Epidermal melanocyte (primary cell): ENCODE results near the gene HEPACAM.

Source experiments
- DNase-seq: peaks from one replicate; pipeline ENCODE4 v3.0.0; 2011; ENCODE audit warnings: low spot score; ENCODE audit not compliant: insufficient read length

Gene HEPACAM

GRCh38 chr11:124884869-124885479 lies 50.9 kb downstream of the HEPACAM start:
- DNase-seq = no peak

- no peak for DNase-seq
Measured at GRCh38 chr11:124884340-124884739, 51.5 kb downstream of the HEPACAM start.

- DNase-seq = no peak
Measured at GRCh38 chr11:124882339-124883071, 53.3 kb downstream of the HEPACAM start.

- DNase-seq = no peak
Measured at GRCh38 chr11:124880958-124881357, 54.9 kb downstream of the HEPACAM start.

GRCh38 chr11:124880290-124880611 lies 55.6 kb downstream of the HEPACAM start:
- DNase-seq = no peak

DNA sequence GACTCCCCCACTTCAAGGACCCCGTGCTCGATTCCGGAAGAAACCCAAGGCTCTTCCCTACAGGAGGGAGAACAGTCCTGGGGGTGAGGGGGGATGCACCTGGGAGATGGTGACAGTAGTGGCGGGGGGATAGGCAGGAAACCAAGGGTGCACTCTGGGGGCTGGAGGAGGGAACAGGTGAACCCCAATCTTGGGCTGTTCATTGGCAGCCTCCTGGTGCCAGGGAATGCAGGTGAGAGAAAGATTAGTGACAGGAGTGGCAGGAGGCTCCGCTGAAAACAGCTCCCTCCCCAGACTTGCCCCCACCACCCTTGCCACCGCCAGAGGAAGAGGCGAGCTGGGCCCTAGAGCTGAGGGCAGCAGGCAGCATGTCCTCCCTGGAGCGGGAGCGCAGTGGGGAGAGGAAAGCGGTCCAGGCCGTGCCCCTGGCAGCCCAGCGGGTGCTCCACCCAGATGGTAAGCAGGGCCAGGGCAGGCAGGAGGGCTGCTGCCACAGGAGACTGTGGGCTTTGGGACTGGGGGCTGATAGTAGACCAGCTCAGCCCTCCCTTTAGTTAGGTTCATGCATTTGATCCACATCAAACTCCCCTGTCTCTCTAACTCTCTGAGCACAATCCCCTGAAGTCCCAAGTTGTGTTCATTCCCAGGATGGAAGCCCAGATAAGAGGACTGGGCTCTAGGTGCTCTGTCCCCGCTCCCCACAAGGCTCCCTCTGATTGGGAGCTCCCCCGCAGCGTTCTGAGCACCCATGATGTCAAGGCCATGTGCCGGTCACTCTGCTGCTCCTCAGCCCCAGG lies 56.2 kb downstream of the HEPACAM start:
- DNase-seq = no peak

DNA sequence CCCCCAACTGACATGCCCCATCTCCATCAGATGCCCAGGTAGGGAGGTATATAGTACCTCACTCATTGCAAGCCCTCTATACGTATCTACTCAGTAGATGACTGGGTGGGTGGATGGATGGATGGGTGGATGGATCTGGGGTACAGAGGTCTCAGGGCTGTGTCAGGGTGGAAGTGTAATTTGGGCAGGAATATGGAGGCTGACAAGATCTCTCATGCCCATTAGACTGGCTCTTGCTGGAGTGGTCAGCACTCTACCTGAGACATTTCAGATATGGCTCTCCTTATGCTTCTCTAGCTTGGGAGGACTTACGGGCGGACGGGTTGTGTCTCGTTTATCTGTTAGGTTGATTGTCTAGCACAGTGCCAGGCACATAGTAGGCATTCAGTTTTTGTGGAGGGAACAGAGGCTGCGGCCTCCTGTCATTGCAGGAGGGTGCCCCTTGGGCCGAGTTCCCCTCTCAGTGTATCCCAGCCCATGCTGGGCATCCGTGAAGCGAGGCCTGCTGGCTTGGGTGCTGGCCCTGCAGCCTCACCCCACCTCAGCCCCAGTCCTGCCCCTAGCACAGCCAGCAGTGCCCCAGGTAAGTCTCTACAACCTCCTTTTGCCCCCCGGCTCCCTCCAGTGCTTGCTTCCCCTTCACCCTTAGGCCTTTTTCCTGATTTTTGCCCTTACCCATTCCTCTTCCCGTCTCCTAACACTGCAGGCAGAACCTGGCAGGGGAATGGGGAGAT lies 56.9 kb downstream of the HEPACAM start:
- no peak for DNase-seq

- no peak for DNase-seq
Measured at GRCh38 chr11:124877910-124878758, 57.7 kb downstream of the HEPACAM start.

GRCh38 chr11:124877631-124877909 lies 58.3 kb downstream of the HEPACAM start:
- no peak for DNase-seq

DNA sequence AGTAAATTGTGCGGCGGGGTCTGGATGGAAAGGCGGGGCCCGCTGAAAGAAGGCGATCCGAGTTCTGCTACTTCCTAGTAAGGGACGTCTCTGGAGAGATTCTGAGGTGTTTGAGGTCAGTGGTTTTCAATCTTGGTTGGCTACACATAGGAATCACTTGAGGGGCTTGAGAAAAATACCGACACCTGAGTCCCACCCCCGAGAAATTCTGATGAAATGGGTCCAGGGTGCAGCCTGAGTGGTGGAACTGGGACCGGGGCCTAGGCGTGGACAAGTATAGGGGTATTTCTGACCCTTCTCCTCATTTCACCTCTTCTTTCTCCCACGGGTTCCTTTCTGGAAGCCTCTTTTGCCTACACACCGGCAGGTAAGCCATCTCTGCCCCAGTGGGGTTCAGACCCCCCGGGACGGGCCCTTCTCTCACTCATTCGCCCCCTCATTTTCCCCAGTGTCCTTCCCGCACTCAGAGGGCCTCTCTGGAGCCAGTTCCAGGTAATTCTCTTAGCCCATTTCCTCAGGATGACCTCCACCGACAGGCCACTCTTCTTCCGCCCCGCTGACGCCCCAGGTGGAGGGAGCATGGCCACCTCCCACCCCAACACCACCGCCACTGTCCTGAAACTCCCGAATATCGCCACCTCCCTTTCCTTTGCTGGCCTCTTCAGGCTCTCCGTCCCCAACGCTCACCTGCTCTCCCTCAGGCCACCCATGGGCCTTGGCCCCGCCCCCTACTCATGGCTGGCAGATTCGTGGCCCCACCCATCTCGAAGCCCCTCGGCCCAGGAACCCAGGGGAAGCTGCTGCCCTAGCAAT lies 58.8 kb downstream of the HEPACAM start:
- DNase-seq = no peak

DNA sequence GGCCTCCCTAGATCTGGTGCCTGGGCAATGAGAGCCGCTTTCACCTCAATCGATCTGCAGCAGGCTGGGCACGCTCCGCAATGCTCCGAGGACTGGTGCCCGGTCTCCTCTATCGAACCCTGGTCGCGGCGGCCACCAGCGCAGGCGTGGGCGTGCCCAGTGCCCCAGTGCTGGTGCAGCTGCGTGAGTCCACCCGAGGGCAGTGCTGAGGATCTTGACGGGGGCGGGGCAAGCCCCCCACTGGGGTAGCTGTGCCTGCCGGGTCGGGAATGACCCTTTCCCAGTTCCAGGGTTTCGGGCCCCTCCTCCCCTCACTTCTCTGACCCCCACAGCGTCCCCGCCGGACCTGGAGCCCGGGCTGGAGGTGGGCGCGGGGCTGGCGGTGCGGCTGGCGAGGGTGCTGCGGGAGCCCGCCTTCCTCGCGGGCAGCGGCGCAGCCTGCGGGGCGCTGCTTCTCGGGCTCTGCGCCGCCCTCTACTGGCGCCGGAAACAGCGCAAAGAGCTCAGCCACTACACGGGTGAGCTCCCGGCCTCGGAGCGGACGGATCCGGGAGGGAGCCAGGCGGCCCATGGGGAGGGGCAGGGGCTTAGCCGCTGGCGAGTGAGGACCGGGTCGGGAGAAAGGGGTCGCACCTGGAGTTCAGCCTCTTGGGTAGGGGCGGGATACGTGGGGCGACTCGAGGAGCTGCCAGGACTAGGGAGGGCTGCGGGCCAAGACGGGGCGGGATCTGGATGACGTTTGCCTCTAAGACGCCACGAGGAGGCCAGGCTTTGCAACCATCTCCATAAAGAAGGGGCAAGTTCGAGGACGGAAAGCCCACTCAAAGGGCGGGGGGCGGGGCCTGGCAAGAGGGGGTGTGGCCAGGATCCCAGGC lies 59.7 kb downstream of the HEPACAM start:
- peak; percentile 94 for DNase-seq

DNA sequence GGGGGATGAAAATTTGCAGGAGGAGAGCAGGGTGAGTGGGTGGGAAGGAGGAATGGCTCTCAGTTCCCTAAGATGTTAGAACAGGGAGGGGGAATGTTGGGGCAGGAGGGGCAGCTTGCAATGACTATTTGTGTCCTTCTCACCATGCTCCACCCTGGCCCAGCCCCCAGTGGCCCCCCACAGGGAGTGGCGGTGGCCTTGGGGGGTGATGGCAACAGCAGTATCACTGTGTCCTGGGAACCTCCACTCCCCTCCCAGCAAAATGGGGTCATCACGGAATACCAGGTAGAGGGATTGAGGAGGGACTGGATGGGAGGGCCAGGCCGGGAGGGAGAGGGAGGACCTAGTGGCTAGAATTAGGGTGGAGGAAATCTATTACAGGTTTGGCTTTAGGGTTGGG lies 60.4 kb downstream of the HEPACAM start:
- no peak for DNase-seq

- DNase-seq = no peak
Measured at GRCh38 chr11:124874571-124875255, 61.1 kb downstream of the HEPACAM start.

DNA sequence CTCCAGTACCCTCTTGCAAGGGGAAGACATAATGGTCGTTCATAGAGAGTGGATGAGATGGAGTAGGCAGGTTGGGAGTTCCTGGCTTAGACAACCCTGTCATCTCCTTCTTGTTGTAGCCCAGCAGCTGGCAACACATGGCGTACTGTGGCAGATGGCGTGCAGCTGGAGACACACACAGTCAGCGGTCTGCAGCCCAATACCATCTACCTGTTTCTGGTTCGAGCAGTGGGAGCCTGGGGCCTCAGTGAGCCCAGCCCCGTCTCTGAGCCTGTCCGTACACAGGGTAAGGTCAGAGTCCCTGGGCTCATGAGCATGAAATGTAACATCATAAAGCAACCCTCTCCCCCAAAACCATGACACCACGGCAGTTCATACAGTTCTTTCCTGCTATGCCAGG lies 61.9 kb downstream of the HEPACAM start:
- DNase-seq = no peak

- no peak for DNase-seq
Measured at GRCh38 chr11:124872741-124873140, 63.1 kb downstream of the HEPACAM start.

DNA sequence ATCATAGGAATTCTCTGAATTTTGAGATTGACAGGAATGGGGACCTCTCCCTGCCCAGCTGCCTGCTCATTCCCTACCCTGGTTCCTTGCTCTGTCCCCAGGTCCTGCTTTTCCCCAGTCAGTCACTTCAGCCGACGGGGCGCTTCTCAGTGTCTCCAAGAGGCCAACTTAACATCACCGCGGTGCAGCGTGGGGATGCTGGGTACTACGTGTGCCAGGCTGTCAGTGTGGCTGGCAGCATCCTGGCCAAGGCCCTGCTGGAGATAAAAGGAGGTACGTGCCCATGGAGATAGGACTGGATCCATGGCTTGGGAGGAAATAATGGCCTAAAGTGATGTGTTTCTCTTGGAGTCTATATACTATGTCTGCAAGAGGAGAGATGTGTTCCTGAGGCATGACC lies 63.6 kb downstream of the HEPACAM start:
- DNase-seq = no peak

DNA sequence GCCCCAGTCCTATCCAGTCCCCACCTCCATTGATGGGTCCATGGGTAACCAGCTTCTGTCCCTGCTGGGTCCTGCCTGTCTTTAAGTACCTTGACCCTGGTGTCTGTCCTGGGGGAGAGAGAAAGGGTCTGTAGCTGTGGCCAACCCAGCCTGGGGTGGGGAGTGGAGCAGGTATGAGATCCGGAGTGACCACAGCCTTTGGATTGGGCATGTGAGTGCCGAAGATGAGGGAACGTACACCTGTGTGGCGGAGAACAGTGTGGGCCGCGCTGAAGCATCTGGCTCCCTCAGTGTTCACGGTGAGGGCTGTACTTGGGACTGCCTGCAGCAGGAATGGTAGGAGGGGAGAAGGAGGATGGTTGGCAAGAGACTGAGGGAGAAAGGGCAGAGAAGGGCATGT lies 65.4 kb downstream of the HEPACAM start:
- DNase-seq = no peak

GRCh38 chr11:124869856-124870387 lies 65.9 kb downstream of the HEPACAM start:
- DNase-seq = no peak

DNA sequence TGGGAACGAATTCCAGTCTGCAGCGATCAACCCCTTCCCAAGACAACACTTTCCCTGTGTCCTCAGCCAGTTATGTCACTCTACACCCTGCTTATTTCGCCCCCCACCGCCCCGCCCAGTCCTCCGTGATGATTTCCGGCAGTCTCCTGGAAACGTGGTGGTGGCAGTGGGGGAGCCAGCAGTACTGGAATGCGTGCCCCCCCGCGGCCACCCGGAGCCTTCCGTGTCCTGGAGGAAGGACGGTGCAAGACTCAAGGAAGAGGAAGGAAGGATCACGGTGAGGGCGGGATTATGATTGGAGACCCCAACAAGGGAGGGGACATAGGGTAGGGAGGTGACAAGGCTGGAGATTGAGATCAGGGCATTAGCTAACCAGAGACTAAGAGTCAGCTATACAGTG lies 66.5 kb downstream of the HEPACAM start:
- no peak for DNase-seq
